UCSD-AML1 (cell line): ENCODE results near the gene GTF2A1L.

Experiments used
- DNase-seq: peaks from one replicate; lab custom pipeline; 2025; ENCODE audit not compliant: unreplicated experiment; lab: John Stamatoyannopoulos, UW

GTF2A1L gene

DNA sequence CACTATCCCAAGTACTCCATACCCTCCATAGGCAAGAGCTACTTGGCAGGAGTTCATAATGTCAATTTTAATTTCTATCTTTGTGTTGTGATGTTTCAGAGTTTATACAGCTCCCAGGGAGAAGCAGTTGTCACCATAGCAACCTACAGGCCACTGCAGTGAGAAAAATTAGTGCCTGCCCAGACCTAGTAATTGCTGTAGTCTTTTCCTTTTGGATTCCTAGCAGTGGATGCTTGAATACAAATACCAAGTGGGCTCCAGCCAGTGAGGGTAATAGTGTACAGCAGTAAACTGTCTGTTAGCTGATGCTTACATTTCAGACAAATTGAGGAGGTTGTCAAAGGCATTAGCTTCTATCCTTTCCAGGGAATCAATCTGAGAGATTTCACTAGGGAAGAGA, 111.2 kb downstream of the GTF2A1L start:
- DNase-seq, result no peak
